K562 (cell line): ENCODE measurements around the gene CCDC181. TPM values are rescaled to one million over a fixed set of nuclear protein-coding genes. Genes with fewer than 3 reads are reported as not detected.

Experiments used
- BCOR ChIP-seq: fragments of 450-650 bp; IDR thresholded peaks from 2 replicates; pipeline ENCODE4 v1.6.1; 2016
- CTBP1 ChIP-seq: fragments of 450-650 bp; IDR thresholded peaks from 2 replicates; pipeline ENCODE4 v1.6.1; 2016; ENCODE audit warnings: borderline replicate concordance
- FOXA3 ChIP-seq, 2 experiments: fragments of 450-650 bp in 1 of 2; sonication (generic) in 1 of 2; formaldehyde crosslinking; IDR thresholded peaks in 1 of 2; conservative IDR thresholded peaks in 1 of 2; 2 replicates each; pipeline versions ENCODE4 v1.4.0 to v1.8.0; 2020 to 2022; ENCODE audit warnings: mild to moderate bottlenecking in 2 of 2, missing genetic modification reagents in 1 of 2
- HDAC8 ChIP-seq: fragments of 450-650 bp; IDR thresholded peaks from 2 replicates; pipeline ENCODE4 v1.6.1; 2016; ENCODE audit warnings: mild to moderate bottlenecking, missing genetic modification characterization, moderate library complexity, missing compliant biosample characterization
- MAFG ChIP-seq: fragments of 450-650 bp; conservative IDR thresholded peaks from 2 replicates; pipeline ENCODE4 v1.6.1; 2016; ENCODE audit warnings: missing genetic modification characterization, missing compliant biosample characterization
- MTA2 ChIP-seq: fragments of 450-650 bp; IDR thresholded peaks from 2 replicates; pipeline ENCODE4 v1.6.1; 2016; ENCODE audit warnings: low read depth
- RBFOX2 ChIP-seq: fragments of 200-400 bp; formaldehyde crosslinking; IDR thresholded peaks from 2 replicates; pipeline ENCODE4 v1.6.1; 2017; ENCODE audit warnings: low read depth, mild to moderate bottlenecking, low read length, moderate library complexity
- SAP30 ChIP-seq: fragments of 200-600 bp; sonication (generic); IDR thresholded peaks from 2 replicates; pipeline ENCODE4 v1.6.1; 2012; ENCODE audit warnings: borderline replicate concordance, low read depth, mild to moderate bottlenecking, moderate library complexity, low read length, control low read depth, inconsistent platforms; ENCODE audit not compliant: insufficient read depth, poor library complexity, severe bottlenecking
- SRSF9 ChIP-seq: fragments of 200-400 bp; formaldehyde crosslinking; IDR thresholded peaks from 2 replicates; pipeline ENCODE4 v1.6.1; 2017; ENCODE audit warnings: low read depth, low read length, borderline replicate concordance
- ZKSCAN3 ChIP-seq: fragments of 250-450 bp; sonication (Bioruptor Pico); IDR thresholded peaks from 2 replicates; pipeline ENCODE4 v1.4.0; 2020
- ZNF511 ChIP-seq: sonication (generic); formaldehyde crosslinking; IDR thresholded peaks from 2 replicates; pipeline ENCODE4 v1.8.0; 2022; ENCODE audit warnings: mild to moderate bottlenecking, missing genetic modification reagents
- ZNF57 ChIP-seq: fragments of 450-650 bp; formaldehyde crosslinking; IDR thresholded peaks from 2 replicates; pipeline ENCODE4 v1.4.0; 2020; ENCODE audit warnings: mild to moderate bottlenecking, moderate library complexity
- polyA plus RNA-seq, 8 experiments: library from polyadenylated mRNA; depleted of rRNA in 4 of 8; stranded (reverse) in 5 of 8; unstranded in 3 of 8; fragments of >200 nt; fragmentation: Nextera tagmentation in 2 of 8; fragmentation: Illumina TruSeq in 1 of 8; extraction: Ambion mirVana in 2 of 8; extraction: Trizol in 1 of 8; gene quantifications; 2 replicates each; pipeline versions ENCODE4 v1.2.1 to v1.2.3, GENCODE V29; 2011 to 2014; ENCODE audit warnings: inconsistent platforms in 1 of 8, missing spikeins in 1 of 8
- total RNA-seq, 7 experiments: library from RNA; depleted of rRNA in 6 of 7; stranded (reverse); fragments of >200 nt in 6 of 7; fragmentation: Illumina TruSeq in 2 of 7; extraction: Trizol in 2 of 7; gene quantifications; 2 replicates each; pipeline versions ENCODE4 v1.2.1 to v1.2.3, GENCODE V29; 2011 to 2021; ENCODE audit warnings: low replicate concordance in 1 of 7
- TF ChIP-seq, protein P1 (sequence below): fragments of 200-800 bp; sonication (Bioruptor generic); IDR thresholded peaks from 2 replicates; pipeline ENCODE4 v1.6.1; 2017; ENCODE audit warnings: missing genetic modification characterization, missing compliant biosample characterization
- TF ChIP-seq, protein P2 (sequence below): sonication (generic); formaldehyde crosslinking; IDR thresholded peaks from 2 replicates; pipeline ENCODE4 v1.8.0; 2023; ENCODE audit warnings: mild to moderate bottlenecking, missing genetic modification reagents
- TF ChIP-seq, protein P3 (sequence below): fragments of 250-450 bp; sonication (Bioruptor Pico); IDR thresholded peaks from 2 replicates; pipeline ENCODE4 v1.4.0; 2020
- TF ChIP-seq, protein P4 (sequence below): fragments of 250-450 bp; sonication (Bioruptor Pico); IDR thresholded peaks from 2 replicates; pipeline ENCODE4 v1.4.0; 2020; ENCODE audit warnings: mild to moderate bottlenecking

The CCDC181 gene
- total and polyA plus RNA-seq, 9 of the 15 experiments (the other 6 are each of a cell fraction or from before 2014, with no cell fraction given): 0.04 to 0.14 TPM; not detected in 7

DNA sequence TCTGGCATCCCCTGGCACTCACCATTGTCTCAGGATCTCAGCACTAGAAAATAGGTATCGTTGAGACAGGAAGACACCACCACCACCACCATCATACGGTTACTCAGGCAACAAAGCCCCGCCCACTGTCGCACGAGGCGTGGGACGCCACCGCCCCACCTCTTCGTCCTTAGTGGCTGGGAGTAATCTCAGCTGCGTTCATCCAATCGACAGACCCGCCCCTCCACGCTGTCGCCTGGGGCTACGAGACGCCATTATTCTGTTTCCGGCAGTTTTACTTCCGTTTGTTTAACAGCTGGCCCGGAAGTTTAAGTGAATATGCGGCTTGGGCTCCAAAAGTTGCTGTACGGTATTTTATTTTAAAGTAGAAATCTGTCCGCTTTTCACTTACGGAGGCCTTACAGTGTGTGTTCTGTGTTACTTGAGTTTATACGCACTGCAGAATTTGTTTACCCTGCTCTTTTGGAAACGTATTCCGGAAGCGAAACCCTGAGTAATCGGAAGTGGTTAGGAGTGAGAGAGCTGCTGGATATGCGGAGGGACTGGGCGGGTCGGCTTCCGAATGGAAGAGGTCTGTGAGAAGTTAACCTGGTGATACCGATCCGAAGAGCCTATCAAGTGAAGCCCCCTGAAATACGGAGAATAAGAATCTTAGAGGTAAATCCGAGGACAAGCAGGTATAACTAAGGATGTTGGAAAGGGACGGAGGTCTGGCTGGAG, 59.4 kb downstream of the CCDC181 start, which contains the start of the genes BLZF1 and NME7 (continued):
- TF ChIP-seq, protein P1, sequence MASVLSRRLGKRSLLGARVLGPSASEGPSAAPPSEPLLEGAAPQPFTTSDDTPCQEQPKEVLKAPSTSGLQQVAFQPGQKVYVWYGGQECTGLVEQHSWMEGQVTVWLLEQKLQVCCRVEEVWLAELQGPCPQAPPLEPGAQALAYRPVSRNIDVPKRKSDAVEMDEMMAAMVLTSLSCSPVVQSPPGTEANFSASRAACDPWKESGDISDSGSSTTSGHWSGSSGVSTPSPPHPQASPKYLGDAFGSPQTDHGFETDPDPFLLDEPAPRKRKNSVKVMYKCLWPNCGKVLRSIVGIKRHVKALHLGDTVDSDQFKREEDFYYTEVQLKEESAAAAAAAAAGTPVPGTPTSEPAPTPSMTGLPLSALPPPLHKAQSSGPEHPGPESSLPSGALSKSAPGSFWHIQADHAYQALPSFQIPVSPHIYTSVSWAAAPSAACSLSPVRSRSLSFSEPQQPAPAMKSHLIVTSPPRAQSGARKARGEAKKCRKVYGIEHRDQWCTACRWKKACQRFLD (CRISPR knock-in tag): no peak
- no peak for TF ChIP-seq SRSF9
- no peak for TF ChIP-seq BCOR
- TF ChIP-seq, protein P2, sequence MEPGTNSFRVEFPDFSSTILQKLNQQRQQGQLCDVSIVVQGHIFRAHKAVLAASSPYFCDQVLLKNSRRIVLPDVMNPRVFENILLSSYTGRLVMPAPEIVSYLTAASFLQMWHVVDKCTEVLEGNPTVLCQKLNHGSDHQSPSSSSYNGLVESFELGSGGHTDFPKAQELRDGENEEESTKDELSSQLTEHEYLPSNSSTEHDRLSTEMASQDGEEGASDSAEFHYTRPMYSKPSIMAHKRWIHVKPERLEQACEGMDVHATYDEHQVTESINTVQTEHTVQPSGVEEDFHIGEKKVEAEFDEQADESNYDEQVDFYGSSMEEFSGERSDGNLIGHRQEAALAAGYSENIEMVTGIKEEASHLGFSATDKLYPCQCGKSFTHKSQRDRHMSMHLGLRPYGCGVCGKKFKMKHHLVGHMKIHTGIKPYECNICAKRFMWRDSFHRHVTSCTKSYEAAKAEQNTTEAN (CRISPR knock-in tag): no peak
- peak in 1 of 2 experiments; percentile 37; a peak in 1 of 4 replicates for TF ChIP-seq FOXA3 (CRISPR knock-in tag; conservative IDR thresholded peaks at IDR 0.05 in 1 of 2, IDR thresholded peaks at IDR 0.05 in 1 of 2)
- no peak for TF ChIP-seq ZNF511
- peak; percentile 69 for TF ChIP-seq RBFOX2
- TF ChIP-seq MAFG (tag): peak; percentile 29; the same call in 1 of the 2 replicates
- no peak for TF ChIP-seq ZNF57
- peak; percentile 65 for TF ChIP-seq SAP30
- peak; percentile 52; the same call in 1 of the 2 replicates for TF ChIP-seq CTBP1
- TF ChIP-seq MTA2: peak; percentile 75
- no peak for TF ChIP-seq HDAC8 (tag)
- TF ChIP-seq, protein P3, sequence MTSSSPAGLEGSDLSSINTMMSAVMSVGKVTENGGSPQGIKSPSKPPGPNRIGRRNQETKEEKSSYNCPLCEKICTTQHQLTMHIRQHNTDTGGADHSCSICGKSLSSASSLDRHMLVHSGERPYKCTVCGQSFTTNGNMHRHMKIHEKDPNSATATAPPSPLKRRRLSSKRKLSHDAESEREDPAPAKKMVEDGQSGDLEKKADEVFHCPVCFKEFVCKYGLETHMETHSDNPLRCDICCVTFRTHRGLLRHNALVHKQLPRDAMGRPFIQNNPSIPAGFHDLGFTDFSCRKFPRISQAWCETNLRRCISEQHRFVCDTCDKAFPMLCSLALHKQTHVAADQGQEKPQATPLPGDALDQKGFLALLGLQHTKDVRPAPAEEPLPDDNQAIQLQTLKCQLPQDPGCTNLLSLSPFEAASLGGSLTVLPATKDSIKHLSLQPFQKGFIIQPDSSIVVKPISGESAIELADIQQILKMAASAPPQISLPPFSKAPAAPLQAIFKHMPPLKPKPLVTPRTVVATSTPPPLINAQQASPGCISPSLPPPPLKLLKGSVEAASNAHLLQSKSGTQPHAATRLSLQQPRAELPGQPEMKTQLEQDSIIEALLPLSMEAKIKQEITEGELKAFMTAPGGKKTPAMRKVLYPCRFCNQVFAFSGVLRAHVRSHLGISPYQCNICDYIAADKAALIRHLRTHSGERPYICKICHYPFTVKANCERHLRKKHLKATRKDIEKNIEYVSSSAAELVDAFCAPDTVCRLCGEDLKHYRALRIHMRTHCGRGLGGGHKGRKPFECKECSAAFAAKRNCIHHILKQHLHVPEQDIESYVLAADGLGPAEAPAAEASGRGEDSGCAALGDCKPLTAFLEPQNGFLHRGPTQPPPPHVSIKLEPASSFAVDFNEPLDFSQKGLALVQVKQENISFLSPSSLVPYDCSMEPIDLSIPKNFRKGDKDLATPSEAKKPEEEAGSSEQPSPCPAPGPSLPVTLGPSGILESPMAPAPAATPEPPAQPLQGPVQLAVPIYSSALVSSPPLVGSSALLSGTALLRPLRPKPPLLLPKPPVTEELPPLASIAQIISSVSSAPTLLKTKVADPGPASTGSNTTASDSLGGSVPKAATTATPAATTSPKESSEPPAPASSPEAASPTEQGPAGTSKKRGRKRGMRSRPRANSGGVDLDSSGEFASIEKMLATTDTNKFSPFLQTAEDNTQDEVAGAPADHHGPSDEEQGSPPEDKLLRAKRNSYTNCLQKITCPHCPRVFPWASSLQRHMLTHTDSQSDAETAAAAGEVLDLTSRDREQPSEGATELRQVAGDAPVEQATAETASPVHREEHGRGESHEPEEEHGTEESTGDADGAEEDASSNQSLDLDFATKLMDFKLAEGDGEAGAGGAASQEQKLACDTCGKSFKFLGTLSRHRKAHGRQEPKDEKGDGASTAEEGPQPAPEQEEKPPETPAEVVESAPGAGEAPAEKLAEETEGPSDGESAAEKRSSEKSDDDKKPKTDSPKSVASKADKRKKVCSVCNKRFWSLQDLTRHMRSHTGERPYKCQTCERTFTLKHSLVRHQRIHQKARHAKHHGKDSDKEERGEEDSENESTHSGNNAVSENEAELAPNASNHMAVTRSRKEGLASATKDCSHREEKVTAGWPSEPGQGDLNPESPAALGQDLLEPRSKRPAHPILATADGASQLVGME (CRISPR knock-in tag): no peak
- TF ChIP-seq, protein P4, sequence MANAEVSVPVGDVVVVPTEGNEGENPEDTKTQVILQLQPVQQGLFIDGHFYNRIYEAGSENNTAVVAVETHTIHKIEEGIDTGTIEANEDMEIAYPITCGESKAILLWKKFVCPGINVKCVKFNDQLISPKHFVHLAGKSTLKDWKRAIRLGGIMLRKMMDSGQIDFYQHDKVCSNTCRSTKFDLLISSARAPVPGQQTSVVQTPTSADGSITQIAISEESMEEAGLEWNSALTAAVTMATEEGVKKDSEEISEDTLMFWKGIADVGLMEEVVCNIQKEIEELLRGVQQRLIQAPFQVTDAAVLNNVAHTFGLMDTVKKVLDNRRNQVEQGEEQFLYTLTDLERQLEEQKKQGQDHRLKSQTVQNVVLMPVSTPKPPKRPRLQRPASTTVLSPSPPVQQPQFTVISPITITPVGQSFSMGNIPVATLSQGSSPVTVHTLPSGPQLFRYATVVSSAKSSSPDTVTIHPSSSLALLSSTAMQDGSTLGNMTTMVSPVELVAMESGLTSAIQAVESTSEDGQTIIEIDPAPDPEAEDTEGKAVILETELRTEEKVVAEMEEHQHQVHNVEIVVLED (CRISPR knock-in tag): 0 out of 2 replicates have a peak, but pooled peaks have one; percentile 34
- TF ChIP-seq ZKSCAN3: no peak
